Kidney tubule cell (primary cell): Measurements from ENCODE around the gene TMEM44.
"Not testable (repeated sequence)": the region's sequence is repeated elsewhere in the genome, so short reads cannot be mapped to it uniquely, and the experiment has no call there.

Source experiments
- DNase-seq: peaks from one replicate; pipeline ENCODE4 v3.0.0-alpha.2; 2018; ENCODE audit warnings: low spot score

Gene TMEM44

DNA sequence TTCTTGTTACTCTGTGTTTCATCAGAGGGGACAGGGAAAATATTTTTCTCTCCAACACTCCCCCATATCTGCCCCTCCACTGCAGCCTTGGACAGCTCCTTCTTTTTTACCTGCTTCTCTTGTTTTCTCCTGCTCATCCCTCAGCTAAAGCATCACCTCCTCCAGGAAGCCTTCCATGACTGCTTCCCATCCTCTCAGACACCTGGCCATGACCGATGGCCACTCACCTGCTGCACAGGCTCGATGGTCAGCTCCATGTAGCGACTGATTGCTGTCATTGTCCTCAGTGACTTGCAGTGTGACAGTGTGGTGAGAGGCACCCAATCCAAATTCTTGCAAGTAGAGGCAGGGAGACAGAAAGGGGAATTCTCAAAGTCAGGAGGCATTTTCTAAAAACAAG, 22.5 kb downstream of the TMEM44 start:
- no peak for DNase-seq

DNA sequence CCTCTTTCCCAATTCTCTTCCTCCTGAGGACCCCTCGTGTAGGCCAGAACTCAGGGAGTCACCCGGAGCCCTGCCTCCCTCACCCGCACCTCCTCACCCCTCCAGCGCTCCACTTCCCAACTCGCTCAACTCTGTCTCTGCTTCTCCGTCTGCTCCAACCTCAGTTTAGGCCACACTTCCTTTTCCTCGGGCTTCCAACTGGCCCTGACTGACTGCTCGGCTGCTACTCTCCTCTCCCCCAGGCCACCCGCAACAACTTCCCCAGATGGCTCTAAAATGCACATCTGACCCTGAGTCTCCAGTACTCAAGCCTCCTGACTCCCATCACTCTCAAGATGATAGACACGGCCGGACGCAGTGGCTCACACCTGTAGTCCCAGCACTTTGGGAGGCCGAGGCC, 23.6 kb downstream of the TMEM44 start:
- no peak for DNase-seq

DNA sequence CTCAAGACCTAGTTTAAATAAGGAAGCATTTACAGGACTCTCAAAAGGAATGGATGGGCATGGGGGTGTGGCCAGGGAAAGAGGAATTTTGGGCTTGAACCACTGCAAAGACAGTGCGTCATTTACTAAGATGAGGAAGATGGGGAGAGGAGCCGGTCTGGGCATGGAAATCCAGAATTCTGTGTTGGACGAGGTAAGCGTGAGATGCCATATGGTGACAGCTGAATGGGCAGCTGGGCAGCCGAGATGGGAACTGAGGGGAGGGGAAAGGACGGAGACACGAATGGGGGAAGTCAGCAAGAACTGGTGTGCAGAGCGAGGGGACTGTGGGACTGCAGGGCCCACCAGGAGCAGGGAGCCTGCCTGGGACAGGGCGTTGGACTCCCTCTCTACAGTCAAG, 24.2 kb downstream of the TMEM44 start:
- DNase-seq = no peak

DNA sequence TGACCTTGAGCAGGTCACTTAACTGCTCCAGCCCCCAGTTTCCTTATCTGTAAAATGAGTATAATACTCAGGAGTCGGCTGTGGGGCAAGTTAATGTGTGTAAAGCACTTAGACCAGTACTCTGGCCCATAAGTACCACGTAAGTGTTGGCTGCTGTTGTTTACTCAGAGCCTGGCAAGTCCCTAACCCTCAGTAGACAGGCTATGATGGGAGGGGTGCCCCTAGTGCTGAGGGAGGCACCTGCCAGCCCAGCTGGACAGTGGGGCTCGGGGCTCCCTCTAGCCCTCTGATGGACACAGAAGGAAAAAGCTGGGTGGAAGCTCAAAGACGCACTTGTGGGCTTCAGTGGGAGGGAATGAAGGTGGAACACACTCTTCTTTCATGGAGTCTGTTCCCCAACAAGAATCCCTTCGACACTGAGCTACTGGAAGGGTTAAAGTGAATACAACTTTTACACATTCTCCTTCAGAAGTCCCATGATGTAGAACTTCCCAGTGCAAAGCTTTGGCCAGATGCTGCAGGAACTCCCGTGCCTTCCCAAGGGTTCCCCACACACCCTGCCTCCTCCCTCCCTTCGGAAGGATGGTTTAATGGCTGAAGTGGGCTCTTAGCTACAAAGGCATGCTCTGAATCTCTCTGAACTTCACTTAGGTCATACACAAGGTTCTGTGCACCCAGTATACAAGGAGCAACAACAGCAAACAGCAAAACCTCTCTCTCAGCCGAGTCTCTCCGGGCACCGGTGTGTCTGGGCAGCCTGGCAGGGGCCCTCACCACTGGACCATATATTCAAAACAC, 25.4 kb downstream of the TMEM44 start:
- DNase-seq = no peak

DNA sequence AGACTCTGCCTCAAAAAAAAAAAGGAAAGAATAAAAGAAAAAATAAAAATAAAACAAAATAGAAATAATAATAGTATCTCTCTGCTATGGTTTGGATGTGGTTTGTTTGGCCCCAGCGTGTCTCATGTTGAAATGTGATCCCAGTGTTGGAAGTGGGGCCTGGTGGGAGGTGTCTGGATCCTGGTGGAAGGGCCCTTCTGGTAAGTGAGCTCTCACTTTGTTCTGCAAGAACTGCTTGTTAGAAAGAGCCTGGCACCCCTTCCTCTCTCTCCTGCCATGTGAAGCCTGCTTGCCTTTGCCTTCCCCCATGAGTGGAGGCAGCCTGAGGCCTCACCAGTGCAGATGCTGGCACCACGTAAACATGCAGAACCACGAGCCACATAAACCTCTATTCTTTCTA, 26.3 kb downstream of the TMEM44 start:
- DNase-seq = no peak

DNA sequence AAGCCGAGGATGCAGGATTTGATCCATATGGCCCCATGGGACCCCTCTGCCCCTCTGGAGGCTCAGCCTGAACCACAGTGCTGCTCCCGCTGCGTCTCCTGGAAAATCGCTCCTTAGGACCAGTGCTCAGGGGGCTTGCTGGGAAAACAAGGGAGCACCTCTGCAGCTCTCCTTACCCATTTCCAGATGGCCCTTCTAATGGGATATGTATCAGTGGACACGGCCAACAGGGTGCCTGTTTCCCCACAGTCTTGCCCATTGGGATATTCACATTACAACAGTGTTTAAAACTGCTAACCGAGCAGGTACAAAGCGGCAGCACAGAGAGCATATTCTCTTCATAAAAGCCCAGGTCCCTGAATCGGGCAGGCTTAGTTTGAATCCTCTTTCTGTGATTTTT, 27.1 kb downstream of the TMEM44 start:
- no peak for DNase-seq

DNA sequence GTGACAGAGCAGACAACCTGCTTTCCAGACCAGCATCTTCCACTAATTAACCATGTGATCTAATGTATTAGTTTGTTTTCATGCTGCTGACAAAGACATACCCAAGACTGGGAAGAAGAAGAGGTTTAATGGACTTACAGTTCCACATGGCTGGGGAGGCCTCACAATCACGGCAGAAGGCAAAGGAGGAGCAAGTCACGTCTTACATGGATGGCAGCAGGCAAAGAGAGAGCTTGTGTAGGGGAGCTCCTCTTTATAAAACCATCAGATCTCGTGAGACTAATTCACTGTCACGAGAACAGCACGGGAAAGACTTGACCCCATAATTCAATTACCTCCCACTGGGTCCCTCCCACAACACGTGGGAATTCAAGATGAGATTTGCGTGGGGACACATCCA, 27.9 kb downstream of the TMEM44 start:
- DNase-seq = not testable (repeated sequence)

DNA sequence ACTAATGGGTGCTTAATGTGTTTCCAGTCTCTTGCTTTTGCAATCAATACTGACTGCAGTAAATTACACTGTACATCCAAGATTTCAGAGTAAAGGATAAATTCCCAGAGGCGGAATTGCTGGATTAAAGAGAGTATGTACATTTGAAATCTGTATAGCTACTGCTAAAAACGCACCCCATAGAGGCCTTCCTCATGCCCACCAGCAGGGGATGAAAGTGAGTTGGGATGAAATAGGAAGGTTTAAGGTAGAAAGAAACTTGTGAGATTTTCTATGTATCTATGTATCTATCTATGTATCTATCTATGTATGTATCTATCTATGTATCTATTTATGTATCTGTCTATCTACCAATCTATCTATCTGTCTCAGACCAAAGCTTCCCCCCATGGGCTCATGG, 28.4 kb downstream of the TMEM44 start:
- no peak for DNase-seq

DNA sequence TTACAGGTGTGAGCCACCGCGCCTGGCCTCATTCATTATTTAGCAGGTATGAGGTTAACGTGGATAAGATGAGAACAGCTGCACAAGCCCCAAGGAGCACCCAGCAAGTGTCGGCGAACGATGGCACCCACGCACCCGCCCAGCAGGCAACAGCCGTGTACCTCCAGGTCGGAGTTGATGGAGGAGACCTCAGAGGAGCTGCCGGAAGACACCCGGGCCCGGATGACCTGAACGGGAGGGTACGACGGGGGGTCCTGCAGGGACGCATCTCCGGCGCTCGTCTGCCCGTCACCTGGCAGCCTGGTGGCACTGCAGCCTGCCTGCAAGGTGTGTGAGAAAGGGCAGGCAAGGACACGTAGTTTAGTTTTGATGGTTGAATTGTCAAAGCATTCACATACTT, 29.1 kb downstream of the TMEM44 start:
- DNase-seq = no peak

DNA sequence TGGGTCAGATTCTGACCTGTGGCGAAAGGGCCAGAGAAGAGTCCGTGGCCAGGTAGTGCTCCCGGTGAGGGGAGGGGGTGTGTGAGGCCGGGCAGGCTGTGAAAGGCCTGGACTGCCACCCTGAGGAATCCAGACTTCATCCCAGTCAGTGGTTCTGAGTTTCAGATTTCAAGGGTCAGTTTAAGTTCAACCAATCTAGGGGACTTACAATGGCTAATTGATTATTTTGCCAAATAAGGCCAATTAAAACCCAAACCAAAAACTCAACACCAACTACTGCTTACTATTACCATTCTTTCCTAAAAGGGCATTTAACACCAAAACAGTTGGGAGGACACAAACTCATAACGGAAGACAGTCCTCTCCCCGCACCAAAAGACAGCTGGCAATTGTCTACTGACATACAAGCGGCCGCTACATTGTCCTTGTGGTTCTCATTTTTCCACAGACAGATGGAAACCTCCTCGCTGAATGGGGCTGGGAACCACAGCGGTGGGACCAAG, 30.5 kb downstream of the TMEM44 start:
- DNase-seq = no peak

DNA sequence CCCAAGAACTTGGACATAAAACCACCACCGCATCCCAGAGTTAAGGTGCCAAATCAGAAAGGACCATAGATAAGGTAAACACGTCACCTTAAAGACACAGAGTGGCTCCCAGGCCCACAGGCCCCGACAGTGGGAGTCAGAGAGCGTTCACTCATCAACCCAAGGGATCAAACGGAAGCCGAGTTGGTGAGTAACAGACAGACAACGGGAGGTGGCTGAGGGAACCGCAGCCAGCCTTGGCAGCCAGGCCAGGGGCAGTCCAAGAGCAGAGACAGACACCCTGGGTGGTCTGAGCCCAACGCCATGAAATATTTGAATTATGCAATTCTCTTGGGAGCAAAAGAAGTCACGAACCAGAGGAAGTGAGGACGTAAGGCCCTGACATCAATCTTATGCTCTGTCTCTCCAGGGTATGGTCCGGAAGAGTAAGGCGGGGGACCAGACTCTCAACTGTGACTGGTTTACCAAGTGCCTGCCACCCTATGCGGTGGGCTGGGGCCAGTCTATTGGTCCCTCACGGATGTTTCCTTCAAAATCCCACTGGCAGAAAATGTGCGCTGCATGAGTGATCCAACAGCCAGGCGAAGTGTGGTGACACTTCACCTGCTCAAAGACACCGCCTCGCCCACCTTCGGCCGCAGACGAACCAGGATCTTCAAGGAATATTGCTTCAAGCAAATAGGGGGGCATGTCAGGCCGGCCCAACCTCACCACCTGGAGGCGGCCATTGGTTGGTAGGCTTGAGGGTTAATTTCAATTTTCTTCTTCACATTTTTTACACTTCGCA, 34.3 kb downstream of the TMEM44 start:
- peak; percentile 90 for DNase-seq

DNA sequence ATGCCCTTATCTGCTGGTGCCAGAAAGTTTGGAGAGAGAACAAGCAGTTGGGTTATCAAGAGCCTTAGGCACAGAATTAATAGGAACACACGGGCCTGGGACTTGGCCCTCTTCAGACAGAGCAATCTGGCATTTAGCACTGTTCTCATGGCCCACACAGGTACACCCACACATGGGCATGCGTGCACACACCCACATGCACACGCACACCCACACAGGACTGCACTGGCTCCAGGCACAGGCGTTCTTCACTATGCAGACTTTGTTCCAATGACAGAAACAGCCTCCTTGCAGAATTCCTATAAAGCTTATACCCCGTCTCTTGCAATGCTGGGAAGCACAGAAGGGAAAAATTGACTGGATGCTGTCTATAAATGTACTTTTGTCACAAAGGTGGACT, 36.3 kb downstream of the TMEM44 start:
- no peak for DNase-seq

DNA sequence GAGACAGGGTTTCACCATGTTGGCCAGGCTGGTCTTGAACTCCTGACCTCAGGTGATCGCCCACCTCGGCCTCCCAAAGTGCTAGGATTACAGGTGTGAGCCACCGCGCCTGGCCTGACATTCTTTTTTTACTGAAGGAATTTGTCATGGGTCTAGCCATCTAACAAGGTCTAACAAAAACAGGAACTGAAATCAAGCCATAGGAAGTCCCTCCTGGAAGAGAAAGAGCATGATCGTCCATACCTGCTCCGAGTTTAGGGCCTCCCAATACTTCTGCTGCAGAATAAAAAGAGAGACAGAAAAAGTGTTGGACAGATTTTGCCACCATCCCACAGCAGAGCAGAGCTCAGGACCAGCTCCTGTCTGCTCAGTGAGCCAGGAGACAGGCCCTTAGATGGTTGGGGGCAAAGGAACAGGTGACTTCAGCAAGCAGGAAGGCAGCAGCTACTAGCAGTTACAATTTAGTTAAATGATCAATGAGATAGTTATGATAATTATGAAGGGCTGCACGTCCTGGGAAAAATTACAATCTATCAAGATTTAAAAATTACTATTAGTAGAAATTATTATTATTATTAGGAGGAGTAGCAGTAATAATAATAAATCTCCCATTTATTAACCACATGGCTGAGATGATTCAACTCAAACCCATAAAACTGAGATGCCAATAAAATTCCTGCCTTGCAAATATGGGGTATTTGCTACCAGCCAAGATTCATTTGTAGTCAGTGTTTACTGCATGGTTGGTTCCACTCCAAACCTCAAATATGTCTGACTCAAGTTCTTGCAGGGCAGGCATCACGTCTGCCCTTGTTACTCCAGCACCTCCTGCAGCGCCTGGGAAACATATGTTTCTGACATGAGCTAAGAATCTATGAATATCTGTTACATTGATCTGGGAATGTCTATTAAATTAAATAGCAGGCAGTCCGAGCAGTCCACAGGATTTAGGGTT, 40.1 kb downstream of the TMEM44 start:
- peak; percentile 99 for DNase-seq

DNA sequence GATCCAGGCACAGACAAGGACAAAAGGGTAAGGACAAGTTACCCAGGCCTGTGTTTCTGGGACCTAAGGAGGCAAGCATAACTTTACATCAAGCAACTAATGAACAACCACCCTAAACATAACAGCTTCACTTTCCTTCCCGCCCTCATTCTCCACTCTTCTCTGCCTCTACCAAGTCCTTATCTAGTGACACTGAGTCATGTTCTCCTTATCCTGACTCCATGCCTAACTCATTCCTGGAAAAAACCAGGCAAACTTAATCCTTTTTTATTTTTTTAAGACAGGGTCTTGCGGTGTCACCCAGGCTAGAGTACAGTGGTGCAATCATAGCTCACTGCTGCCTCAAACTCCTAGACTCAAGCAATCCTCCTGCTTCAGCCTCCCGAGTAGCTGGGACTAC, 44.5 kb downstream of the TMEM44 start:
- no peak for DNase-seq

DNA sequence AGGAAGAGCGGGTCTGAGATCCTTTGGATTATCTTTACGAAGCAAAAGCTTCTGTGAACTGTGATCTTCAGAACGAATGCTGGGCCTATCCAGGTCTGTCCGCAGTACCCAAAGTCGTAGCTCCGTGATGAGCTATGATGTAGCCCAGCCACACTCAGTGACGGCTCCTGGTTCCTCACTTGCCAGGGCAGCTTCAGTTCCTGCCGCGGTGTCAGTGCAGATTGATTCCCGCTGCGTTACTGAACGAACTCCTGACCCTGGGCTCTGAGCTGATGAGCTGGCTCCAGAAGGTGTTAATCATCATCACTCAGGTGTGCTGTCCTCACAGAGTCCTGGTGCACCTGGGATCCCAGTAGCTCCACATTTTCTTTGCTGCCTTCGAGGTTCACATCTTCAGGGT, 45.0 kb downstream of the TMEM44 start:
- peak; percentile 65 for DNase-seq

DNA sequence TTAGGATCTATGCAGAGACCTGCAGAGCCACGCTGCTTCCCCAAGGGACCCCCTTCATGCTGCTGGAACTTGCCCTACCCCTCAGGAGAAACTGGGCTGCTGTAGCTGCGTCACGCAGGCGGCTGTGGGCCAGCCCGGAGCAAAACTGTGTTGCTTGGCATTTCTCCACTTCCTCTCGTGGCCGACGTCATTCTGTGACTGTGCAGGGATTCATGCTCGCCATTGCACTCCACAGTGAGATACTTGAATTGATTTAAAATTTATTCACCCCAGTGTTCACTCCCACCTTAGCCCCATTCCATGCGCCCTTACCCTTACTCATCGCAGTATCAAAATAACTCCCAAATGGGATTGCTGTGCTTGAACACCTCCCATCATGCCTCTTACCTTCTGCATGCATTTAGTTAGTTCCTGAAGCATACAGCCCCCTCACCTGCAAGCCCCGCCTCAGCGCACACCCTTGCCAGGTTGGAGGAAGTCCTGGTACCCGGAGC, 45.7 kb downstream of the TMEM44 start:
- DNase-seq = no peak

DNA sequence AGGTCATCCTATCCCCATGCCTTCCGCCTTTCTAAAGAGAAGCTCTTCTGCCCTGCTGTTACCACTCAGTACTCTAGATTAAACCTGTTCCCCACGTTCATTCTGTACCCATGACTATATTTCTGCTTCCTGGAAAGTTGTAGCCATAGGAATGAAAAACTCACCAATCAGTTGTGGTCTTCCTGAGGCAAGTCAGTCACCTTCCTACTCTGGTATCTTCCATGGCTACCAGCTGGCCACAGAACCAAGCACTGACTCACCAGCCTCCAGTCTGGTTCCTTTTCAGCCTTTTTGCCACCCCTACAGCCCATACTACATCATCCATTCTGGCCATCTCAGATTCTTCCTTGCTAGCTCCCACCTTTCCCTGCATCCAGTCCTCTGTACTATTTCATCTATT, 46.4 kb downstream of the TMEM44 start:
- DNase-seq = peak; percentile 92

DNA sequence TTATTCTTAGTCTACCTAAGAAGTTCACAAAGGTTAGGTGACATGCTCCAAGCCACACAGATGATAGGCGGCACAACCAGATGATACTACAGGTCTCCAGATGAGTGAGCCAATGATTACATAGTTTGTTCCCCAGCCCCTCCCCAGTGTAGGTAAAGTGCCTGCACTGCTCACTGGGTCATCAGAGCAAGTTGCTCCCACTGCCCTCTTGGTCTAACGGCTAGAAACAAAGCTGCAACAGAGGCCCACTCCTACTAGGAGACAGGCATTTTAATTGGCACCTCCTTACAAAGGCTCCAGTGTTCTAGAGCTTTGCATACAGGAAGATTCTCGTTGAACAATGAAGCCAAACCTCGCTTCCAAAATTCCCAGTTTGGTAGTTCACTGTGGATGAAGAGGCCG, 47.3 kb downstream of the TMEM44 start:
- DNase-seq = no peak

DNA sequence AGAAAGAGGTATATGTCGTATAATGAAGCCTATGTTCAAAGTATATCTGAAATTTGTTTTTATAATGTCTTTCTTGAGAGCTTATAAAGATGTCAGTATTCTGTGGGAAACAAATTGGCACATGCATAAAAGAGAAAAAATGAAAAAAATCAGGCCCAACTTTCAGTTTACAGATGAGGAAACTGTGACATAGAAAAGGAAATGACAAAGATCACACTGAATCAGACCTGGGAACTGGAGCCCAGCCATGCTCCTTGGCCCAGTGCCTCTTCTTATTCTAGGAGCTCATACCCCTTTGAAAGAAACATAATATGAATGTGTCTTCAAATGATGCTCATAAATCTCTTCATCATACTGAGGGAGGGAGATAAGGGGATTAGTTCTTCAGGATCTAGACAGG, 48.4 kb downstream of the TMEM44 start:
- DNase-seq = peak; percentile 54

DNA sequence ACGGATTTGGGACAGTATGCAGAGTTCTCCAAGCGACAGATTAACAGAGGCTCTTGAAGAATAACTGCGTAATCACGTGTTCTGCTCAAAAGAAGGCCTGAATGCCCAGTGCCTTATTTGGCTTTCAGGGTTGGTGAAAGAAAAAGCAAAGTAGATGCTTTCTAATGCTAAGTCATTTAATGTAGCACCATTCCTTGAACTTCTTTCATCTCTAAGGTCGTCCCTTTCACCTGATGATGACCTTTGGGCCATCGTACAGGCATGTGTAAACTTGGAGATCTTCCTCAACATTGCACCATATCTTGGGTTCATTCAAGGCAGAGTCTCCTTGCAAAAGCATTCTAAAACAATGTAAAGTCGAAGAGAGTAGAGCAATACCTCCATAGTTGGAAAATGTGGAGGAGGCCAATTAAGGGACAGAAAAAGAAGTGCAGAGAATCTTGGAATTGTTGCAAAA, 48.9 kb downstream of the TMEM44 start:
- no peak for DNase-seq

DNA sequence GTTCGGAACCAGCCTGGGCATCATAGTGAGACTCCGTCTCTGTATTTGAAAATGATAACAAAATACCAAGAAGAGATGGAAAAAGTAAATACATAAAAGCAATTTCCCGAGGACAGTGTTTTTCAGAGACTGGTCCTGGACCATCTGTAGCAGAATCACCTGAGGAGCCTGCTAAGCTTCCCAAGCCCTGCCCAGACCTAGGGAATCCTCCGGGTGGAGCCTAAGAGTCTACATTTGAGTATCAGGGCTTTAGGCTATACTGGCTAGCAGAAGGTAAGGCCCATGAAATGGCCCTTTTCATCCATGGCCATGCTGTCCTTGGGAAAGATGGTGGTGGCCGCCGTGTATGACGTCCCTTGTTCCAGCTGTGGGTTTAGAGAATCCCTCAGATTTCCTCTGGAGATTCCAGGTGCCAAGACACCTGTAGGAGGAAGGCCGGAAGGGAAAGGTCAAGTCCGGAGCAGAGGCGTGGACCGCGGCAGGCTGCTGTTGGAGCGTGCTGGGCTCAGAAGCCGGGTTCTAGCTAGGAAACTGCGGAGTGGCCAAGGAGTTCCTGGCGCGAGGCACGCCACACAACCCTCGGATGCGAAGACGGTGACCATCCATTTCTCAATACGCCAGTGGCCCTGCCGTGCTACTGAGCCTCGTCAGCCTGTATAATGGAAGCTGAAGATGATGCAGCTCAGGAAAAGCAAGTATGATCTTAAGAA, 50.9 kb downstream of the TMEM44 start:
- no peak for DNase-seq
